MCF 10A (cell line): ENCODE measurements around the gene KAZN. TPM values are rescaled to one million over a fixed set of nuclear protein-coding genes. Genes with fewer than 3 reads are reported as not detected.

Experiments used
- BruUV-seq: library from RNA; stranded (reverse); fragments of 400-500 nt; replicated peaks from 2 replicates; lab custom pipeline; 2021; lab: Mats Ljungman, UMichigan
- CTCF ChIA-PET: fragments of 300-600 bp; sonication (Branson Sonifier 250); formaldehyde crosslinking; extraction: SDS; loops from one replicate; lab custom pipeline; 2021; ENCODE audit warnings: antibody characterized with exemption, inconsistent platforms; lab: Yijun Ruan, JAX
- POLR2A ChIA-PET: fragments of 300-600, 350-650 bp; sonication (Branson Sonifier 250); formaldehyde crosslinking; extraction: SDS; loops from one replicate; lab custom pipeline; 2020; ENCODE audit warnings: antibody characterized with exemption, inconsistent platforms; lab: Yijun Ruan, JAX
- DNase-seq: peaks from one replicate; pipeline ENCODE4 v3.0.0-alpha.2; 2018; ENCODE audit not compliant: unreplicated experiment
- H3K27ac Mint-ChIP-seq: one replicate; pipeline ENCODE4 v1.8.0; 2022; ENCODE audit warnings: mild to moderate bottlenecking, low read depth, mixed read lengths; ENCODE audit not compliant: unreplicated experiment
- H3K27me3 Mint-ChIP-seq: one replicate; pipeline ENCODE4 v1.8.0; 2022; ENCODE audit warnings: mixed read lengths; ENCODE audit not compliant: insufficient read depth, unreplicated experiment
- H3K36me3 Mint-ChIP-seq: one replicate; pipeline ENCODE4 v1.8.0; 2022; ENCODE audit warnings: mild to moderate bottlenecking, moderate library complexity, mixed read lengths; ENCODE audit not compliant: insufficient read depth, unreplicated experiment
- H3K4me1 Mint-ChIP-seq: one replicate; pipeline ENCODE4 v1.8.0; 2022; ENCODE audit warnings: mixed read lengths; ENCODE audit not compliant: insufficient read depth, unreplicated experiment
- H3K4me3 Mint-ChIP-seq: one replicate; pipeline ENCODE4 v1.8.0; 2022; ENCODE audit warnings: mild to moderate bottlenecking, moderate library complexity, mixed read lengths; ENCODE audit not compliant: unreplicated experiment
- H3K9me3 Mint-ChIP-seq: one replicate; pipeline ENCODE4 v1.8.0; 2022; ENCODE audit warnings: mixed read lengths; ENCODE audit not compliant: unreplicated experiment
- CTCF ChIP-seq: fragments of 200-600 bp; IDR thresholded peaks from one replicate; pipeline ENCODE4 v1.8.0; 2022; ENCODE audit warnings: antibody characterized with exemption, mild to moderate bottlenecking; ENCODE audit not compliant: unreplicated experiment
- intact Hi-C: fragments of 100-400 bp; cut with micrococcal nuclease; formaldehyde crosslinking; loops from 2 replicates; pipeline ENCODE4 v1.14.1; 2022
- total RNA-seq: library from RNA; stranded (reverse); gene quantifications from 2 replicates; pipeline ENCODE4 v1.2.3, GENCODE V29; 2022

The KAZN gene
- total RNA-seq, 1 experiment from 2014 or later = 3.3 TPM

GRCh38 chr1:14878124-14878523 lies 279.6 kb downstream of the KAZN start:
- CTCF ChIA-PET = no interaction called here
- no peak for TF ChIP-seq CTCF

DNA sequence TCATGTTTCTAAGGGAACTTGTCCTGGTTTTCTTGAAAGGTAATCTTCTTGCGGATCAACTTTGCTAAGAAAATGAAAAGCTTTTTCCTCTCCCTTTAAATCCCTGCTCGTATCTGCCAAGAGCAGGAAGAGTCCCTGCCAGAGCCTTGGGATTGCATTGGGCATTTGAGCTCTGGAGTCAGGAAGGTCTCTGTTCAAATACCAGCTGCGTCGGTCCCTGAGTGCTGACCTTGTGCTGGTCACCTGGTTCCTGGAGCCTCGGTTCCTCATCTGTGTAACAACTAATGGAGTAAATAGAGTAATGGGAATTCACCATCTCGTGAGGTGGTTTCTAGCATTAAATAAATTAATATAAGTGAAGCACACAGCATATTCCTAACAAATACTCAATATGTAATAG lies 280.5 kb downstream of the KAZN start:
- Mint-ChIP-seq H3K4me1 (no peaks in the 10 kb centered on the region), H3K27me3 (peaks cover 23% of the 10 kb centered on the region), H3K27ac (no peak overlapping the region), H3K9me3 (no peaks in the 10 kb centered on the region), H3K4me3 (no peak overlapping the region), H3K36me3 (no peaks in the 10 kb centered on the region)
- TF ChIP-seq CTCF = no peak
- ChIA-PET POLR2A (no interaction called here), CTCF (interaction anchor here (0.7 kb wide), 1 partner anchor 97 kb away, joined by 3 read pairs; no protein-coding TSS in a partner anchor)
- no TSS peak for BruUV-seq
- intact Hi-C loops = no loop called here
- no peak for DNase-seq

More at GRCh38 chr1:14878124-14878523, 279.6 kb downstream of the KAZN start:
- Mint-ChIP-seq H3K36me3 (no peaks in the 10 kb centered on the region), H3K9me3 (no peaks in the 10 kb centered on the region), H3K27ac (no peak overlapping the region), H3K4me3 (no peak overlapping the region), H3K4me1 (no peaks in the 10 kb centered on the region), H3K27me3 (peaks cover 23% of the 10 kb centered on the region)
- intact Hi-C loops = no loop called here
- POLR2A ChIA-PET = no interaction called here
- no peak for DNase-seq
- BruUV-seq = no TSS peak

DNA sequence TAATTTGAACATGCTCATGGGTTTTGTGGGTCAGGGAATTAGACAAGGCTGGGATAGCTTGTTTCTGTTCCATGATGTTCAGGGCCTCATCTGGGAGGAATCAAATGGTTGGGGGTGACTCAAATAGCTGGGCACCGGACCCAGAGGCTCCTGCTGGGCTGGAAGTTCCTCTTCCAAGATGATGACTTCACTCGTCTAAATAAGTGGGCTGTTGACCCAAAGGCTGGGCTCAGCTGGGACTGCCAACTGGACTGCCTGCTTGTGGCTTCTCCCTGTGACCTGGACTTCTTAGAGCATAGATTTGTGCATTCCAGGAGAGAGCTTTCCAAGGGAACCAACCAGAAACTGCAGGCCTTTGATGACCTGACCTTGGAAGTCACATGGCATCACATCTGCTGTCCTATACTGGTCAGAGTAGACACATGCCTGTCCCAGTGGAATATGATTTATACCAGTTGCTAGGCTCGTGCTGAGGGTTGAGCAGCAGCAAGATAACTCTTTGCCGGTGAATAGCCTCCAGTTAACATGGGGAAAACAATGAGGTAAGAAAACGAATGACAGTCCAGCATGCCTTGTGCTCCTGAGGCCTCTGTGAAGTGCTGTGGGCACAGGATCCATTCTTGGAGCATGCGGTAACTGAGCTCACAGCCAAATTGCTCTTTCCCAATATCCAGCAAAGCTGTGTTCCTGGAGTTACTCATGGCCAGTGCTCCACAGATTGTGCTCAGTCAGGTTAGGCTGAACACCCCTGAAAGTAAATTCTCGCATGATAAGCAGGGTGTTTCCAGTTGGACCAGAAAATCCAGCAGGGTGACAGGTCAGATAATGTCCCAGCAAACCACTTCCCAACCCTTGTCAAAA lies 282.2 kb downstream of the KAZN start:
- no TSS peak for BruUV-seq

More for the DNA sequence above, 282.2 kb downstream of the KAZN start:
- Mint-ChIP-seq H3K4me1 (no peaks in the 10 kb centered on the region), H3K27ac (no peak overlapping the region), H3K27me3 (peaks cover 19% of the 10 kb centered on the region), H3K4me3 (no peak overlapping the region), H3K36me3 (no peaks in the 10 kb centered on the region), H3K9me3 (no peaks in the 10 kb centered on the region)
- no peak for TF ChIP-seq CTCF
- ChIA-PET POLR2A (no interaction called here), CTCF (interaction anchor here (0.6 to 1.5 kb wide), 3 partner anchors 17 to 312 kb away, joined by 3 to 5 read pairs (median 4); no protein-coding TSS in a partner anchor)
- intact Hi-C loops = no loop called here
- no peak for DNase-seq
